Renal cortical epithelial cell (primary cell): ENCODE data around the gene APLP2. TPM values are rescaled to one million over a fixed set of nuclear protein-coding genes. Genes with fewer than 3 reads are reported as not detected.
"Not testable (repeated sequence)": the region's sequence is repeated elsewhere in the genome, so short reads cannot be mapped to it uniquely, and the experiment has no call there.

Source experiments
- DNase-seq: peaks from one replicate; pipeline ENCODE4 v3.0.0-alpha.2; 2011; ENCODE audit warnings: low read depth
- total RNA-seq: library from RNA; depleted of rRNA; stranded (reverse); fragments of >200 nt; gene quantifications from 2 replicates; pipeline ENCODE4 v1.2.3, GENCODE V29; 2014

Gene APLP2
- total RNA-seq, 1 donor from 2014 or later = 1,085 TPM

- DNase-seq = peak; percentile 52
Measured at GRCh38 chr11:130192845-130193267, 123.2 kb downstream of the APLP2 start.

DNA sequence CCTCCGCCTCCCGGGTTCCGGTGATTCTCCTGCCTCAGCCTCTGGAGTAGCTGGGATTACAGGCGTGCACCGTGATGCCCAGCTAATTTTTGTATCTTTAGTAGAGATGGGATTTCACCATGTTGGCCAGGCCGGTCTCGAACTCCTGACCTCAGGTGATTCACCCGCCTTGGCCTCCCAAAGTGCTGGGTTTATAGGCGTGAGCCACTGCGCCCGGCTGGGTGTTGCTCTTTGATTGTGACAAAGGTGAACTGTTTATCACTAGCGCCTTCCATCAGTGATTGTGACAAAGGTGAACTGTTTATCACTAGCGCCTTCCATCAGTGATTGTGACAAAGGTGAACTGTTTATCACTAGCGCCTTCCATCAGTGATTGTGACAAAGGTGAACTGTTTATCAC lies 123.9 kb downstream of the APLP2 start:
- not testable (repeated sequence) for DNase-seq

Other genes with a start within 250 kb of the APLP2 start
- 20.5 and 26.2 TPM in 2 replicates for gene NFRKB, start 174.3 kb upstream of the APLP2 start, total RNA-seq
- gene PRDM10, start 67.1 kb upstream of the APLP2 start, total RNA-seq = 3.6 and 10.0 TPM in 2 replicates
- 35.1 and 137 TPM in 2 replicates for gene ST14, start 89.9 kb downstream of the APLP2 start, total RNA-seq
- 29.3 and 94.3 TPM in 2 replicates for gene ZBTB44, start 245.0 kb downstream of the APLP2 start, total RNA-seq